Measurements from ENCODE around the gene STOM.
A peak's percentile ranks its signal among the peaks of the same experiment; 100 is the strongest.

The STOM gene

GRCh38 chr9:121371495-121372061 is 1.5 kb upstream of the STOM start:
- DNase-seq (ENCODE audit: low read depth in 2 of 2): no peak

GRCh38 chr9:121368745-121369144 is 1.3 kb downstream of the STOM start:
- DNase-seq (ENCODE audit: low read depth in 2 of 2): no peak

- no peak for DNase-seq (ENCODE audit: low read depth in 2 of 2)
These were observed 1.9 kb downstream of the STOM start for GRCh38 chr9:121368138-121368522.

- DNase-seq (ENCODE audit: low read depth in 2 of 2): no peak
These were observed 2.5 kb downstream of the STOM start for GRCh38 chr9:121367306-121368137.

- DNase-seq (ENCODE audit: low read depth in 2 of 2): no peak
These were observed 3.3 kb downstream of the STOM start for GRCh38 chr9:121366611-121367192.

GRCh38 chr9:121365564-121365963 is 4.5 kb downstream of the STOM start:
- DNase-seq (ENCODE audit: low read depth in 2 of 2): no peak

- no peak for DNase-seq (ENCODE audit: low read depth in 2 of 2)
These were observed 5.2 kb downstream of the STOM start for GRCh38 chr9:121364886-121365285.

GRCh38 chr9:121364077-121364476 is 6.0 kb downstream of the STOM start:
- DNase-seq (ENCODE audit: low read depth in 2 of 2): no peak

GRCh38 chr9:121363622-121363961 is 6.5 kb downstream of the STOM start:
- no peak for DNase-seq (ENCODE audit: low read depth in 2 of 2)

- peak; percentile 85 to 89 for DNase-seq (ENCODE audit: low read depth in 2 of 2)
These were observed 7.0 kb downstream of the STOM start for GRCh38 chr9:121362813-121363621.

GRCh38 chr9:121360601-121361374 is 9.3 kb downstream of the STOM start:
- DNase-seq (ENCODE audit: low read depth in 2 of 2): peak; percentile 67 to 70

GRCh38 chr9:121359351-121360294 is 10.4 kb downstream of the STOM start:
- no peak for DNase-seq (ENCODE audit: low read depth in 2 of 2)

GRCh38 chr9:121358751-121359150 is 11.3 kb downstream of the STOM start:
- no peak for DNase-seq (ENCODE audit: low read depth in 2 of 2)

- no peak for DNase-seq (ENCODE audit: low read depth in 2 of 2)
These were observed 13.0 kb downstream of the STOM start for GRCh38 chr9:121357011-121357410.

GRCh38 chr9:121354762-121355161 is 15.3 kb downstream of the STOM start:
- DNase-seq (ENCODE audit: low read depth in 2 of 2): no peak

GRCh38 chr9:121354141-121354540 is 15.9 kb downstream of the STOM start:
- no peak for DNase-seq (ENCODE audit: low read depth in 2 of 2)

GRCh38 chr9:121353241-121354061 is 16.6 kb downstream of the STOM start:
- no peak for DNase-seq (ENCODE audit: low read depth in 2 of 2)

GRCh38 chr9:121350993-121351561 is 19.0 kb downstream of the STOM start:
- peak; percentile 82 to 84 for DNase-seq (ENCODE audit: low read depth in 2 of 2)

- DNase-seq (ENCODE audit: low read depth in 2 of 2): no peak
These were observed 20.0 kb downstream of the STOM start for GRCh38 chr9:121350036-121350435.
